ENCODE results near the gene GSTK1.

Gene GSTK1

GRCh38 chr7:143243614-143244013 is 19.6 kb upstream of the GSTK1 start:
- POLR2A ChIA-PET: interaction anchor here (0.7 kb wide), 1 partner anchor 167 kb away, joined by 4 read pairs; no protein-coding TSS in a partner anchor
- DNase-seq (ENCODE audit: extremely low spot score): no peak
- CTCF ChIA-PET: interaction anchor here (1.0 to 6.5 kb wide), 5 partner anchors 11 to 173 kb away, joined by 3 to 103 read pairs (median 8); partner anchors contain the start of gene GSTK1
- TF ChIP-seq CTCF (IDR thresholded peaks at IDR 0.05; ENCODE audit: control extremely low read depth, extremely low read depth, low read depth, missing control alignments): no peak

DNA sequence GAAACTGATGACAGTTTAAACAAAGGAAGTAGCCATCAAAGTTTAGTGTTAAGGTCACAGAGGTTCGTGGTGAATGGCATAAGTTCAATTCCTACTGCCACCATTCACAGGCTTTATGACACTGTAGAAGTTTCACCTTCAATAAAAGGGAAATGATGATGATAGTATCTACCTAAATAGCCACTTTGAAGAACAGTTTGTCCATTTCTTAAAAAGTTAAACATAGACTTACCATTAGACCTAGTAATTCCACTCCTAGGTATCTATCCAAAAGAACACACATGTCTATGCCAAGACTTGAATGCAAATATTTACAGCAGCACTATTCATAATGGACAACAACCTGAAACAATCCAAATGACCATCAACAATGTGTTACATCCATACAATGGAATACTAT is 18.9 kb upstream of the GSTK1 start:
- ChIA-PET POLR2A (no interaction called here), CTCF (interaction anchor here (1.0 to 6.5 kb wide), 5 partner anchors 12 to 172 kb away, joined by 3 to 103 read pairs (median 8); partner anchors contain the start of gene GSTK1)
- no peak for DNase-seq (ENCODE audit: extremely low spot score)
- no peak for TF ChIP-seq CTCF (IDR thresholded peaks at IDR 0.05; ENCODE audit: control extremely low read depth, extremely low read depth, low read depth, missing control alignments)

DNA sequence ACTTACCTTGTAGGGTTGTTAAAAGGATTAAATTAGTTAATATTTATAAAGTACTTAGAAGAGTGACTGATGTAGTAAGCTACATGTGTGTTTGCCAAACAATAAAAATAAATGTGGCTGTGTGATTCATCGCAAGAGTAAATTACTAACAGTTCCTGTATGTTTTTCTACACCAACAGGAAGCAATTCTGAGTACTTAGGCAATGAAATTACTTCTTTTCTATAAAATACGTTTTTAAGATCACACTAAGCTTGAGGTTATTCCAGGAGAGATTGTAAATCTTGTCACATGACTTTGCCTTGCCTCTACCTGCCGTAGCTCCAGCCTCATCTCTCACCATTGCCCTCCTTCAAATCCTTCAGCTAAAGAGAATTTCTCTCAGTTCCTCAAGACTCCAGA is 18.1 kb upstream of the GSTK1 start:
- no peak for TF ChIP-seq CTCF (IDR thresholded peaks at IDR 0.05; ENCODE audit: control extremely low read depth, extremely low read depth, low read depth, missing control alignments)
- POLR2A ChIA-PET: no interaction called here
- CTCF ChIA-PET: interaction anchor here (1.1 to 2.9 kb wide), 3 partner anchors 15 to 171 kb away, joined by 3 to 13 read pairs (median 3); no protein-coding TSS in a partner anchor
- DNase-seq (ENCODE audit: extremely low spot score): no peak

DNA sequence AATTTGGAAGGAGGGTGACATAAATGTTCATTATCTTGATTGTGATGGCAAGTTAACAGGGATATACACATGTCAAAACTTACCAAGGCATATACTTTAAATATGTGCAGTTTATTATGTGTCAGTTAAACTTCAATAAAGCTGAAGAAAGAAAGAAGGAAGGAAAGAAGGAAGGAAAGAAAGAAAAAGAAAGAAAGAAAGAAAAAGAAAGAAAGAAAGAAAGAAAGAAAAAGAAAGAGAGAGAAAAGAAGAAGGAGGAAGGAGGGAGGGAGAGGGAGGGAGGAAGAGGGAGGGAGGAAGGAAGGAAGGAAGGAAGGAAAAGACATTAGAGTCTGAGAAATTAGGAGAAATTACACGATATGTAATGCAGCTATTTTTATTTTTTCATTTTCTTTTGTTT is 15.9 kb upstream of the GSTK1 start:
- ChIA-PET POLR2A (no interaction called here), CTCF (no interaction called here)
- DNase-seq (ENCODE audit: extremely low spot score): no peak
- no peak for TF ChIP-seq CTCF (IDR thresholded peaks at IDR 0.05; ENCODE audit: control extremely low read depth, extremely low read depth, low read depth, missing control alignments)

DNA sequence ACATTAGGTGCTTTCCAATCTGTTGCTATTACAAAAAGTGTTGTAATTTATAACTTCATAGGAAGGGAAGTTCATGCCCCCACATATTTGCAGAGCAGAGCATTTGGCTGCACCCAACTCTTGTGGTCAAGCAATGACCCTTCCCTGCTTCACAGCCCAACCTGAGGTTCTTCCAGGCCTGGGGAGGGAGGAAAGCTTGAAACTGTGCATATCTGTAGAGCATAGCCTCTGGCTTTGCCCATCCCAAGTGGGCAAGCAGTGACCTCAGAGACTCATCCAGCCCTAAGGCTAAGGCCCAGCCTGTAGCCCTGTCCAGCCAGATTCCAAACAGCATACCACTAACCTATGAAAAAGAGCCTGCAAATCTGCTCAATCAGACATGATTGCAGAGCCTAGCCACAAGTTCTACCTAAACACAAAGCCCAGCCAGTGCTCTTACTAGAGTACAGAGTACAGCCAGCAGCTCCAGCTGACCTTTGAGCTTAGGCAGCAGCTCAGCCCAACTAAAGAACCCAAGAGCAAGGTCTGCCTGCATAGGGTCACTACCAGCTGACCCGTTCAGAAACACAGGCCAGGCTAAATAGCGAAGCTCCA is 14.4 kb upstream of the GSTK1 start:
- no peak for TF ChIP-seq CTCF (IDR thresholded peaks at IDR 0.05; ENCODE audit: control extremely low read depth, extremely low read depth, low read depth, missing control alignments)
- ChIA-PET CTCF (interaction anchor here (0.9 to 3.6 kb wide), 5 partner anchors 8 to 34 kb away, joined by 3 to 29 read pairs (median 4); no protein-coding TSS in a partner anchor), POLR2A (no interaction called here)
- DNase-seq (ENCODE audit: extremely low spot score): no peak

DNA sequence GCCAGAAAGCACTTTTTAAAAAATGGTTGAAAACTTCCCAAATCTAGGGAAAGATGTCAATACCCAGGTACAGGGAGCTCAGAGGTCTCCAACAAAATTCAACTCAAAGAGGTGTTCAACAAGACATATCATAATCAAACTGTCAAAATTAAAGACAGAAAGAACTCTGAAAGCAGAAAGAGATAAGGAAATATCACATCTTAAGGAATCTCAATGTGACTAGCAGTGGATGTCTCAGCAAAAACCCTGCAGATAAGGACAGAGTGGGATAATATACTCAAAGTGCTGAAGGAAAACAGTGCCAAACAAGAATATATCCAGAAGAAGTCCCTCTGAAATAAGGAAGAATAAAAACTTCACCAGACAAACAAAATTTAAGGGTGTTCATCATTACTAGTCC is 13.0 kb upstream of the GSTK1 start:
- POLR2A ChIA-PET: no interaction called here
- CTCF ChIA-PET: interaction anchor here (0.7 to 3.6 kb wide), 4 partner anchors 10 to 49 kb away, joined by 3 to 29 read pairs (median 4); no protein-coding TSS in a partner anchor
- no peak for TF ChIP-seq CTCF (IDR thresholded peaks at IDR 0.05; ENCODE audit: control extremely low read depth, extremely low read depth, low read depth, missing control alignments)
- no peak for DNase-seq (ENCODE audit: extremely low spot score)

All from GM10248 (cell line).